H1 (cell line): ENCODE measurements around the gene SCAF1. TPM values are rescaled to one million over a fixed set of nuclear protein-coding genes. Genes with fewer than 3 reads are reported as not detected.

Source experiments
- CTCF ChIA-PET: fragments of 300-600 bp; sonication (Branson Sonifier 250); formaldehyde crosslinking; loops from one replicate; lab custom pipeline; 2021; ENCODE audit not compliant: partially characterized antibody; lab: Charles Lee
- POLR2A ChIA-PET: fragments of 300-600 bp; sonication (Branson Sonifier 250); formaldehyde crosslinking; loops from one replicate; lab custom pipeline; 2021; ENCODE audit warnings: inconsistent platforms; ENCODE audit not compliant: partially characterized antibody; lab: Charles Lee
- DNase-seq, 2 experiments: peaks; one replicate each; pipeline versions ENCODE4 v3.0.0 to v3.0.0-alpha.2; 2010 to 2022; ENCODE audit warnings: low spot score in 2 of 2, low read depth in 1 of 2, mixed read lengths in 1 of 2
- FAIRE-seq: peaks from 2 replicates; lab custom pipeline; 2011; peaks lifted over from hg19 to GRCh38; lab: Jason Lieb, UNC
- H2AFZ ChIP-seq: 2 replicates; pipeline ENCODE4 v1.8.1; 2012; ENCODE audit warnings: low read length, inconsistent platforms
- H2AK5ac ChIP-seq: 2 replicates; pipeline ENCODE4 v1.6.1; 2013; ENCODE audit warnings: low read depth, low read length
- H2BK120ac ChIP-seq: replicated peaks from 2 replicates; pipeline ENCODE3; 2013; ENCODE audit warnings: low read depth, low read length, inconsistent platforms
- H2BK12ac ChIP-seq: 2 replicates; pipeline ENCODE4 v1.6.1; 2013; ENCODE audit warnings: low read depth, low read length
- H2BK15ac ChIP-seq: 2 replicates; pipeline ENCODE4 v1.6.1; 2013; ENCODE audit warnings: low read length
- H2BK20ac ChIP-seq: 2 replicates; pipeline ENCODE4 v1.6.1; 2013; ENCODE audit warnings: low read length
- H2BK5ac ChIP-seq: 2 replicates; pipeline ENCODE4 v1.6.1; 2013; ENCODE audit warnings: low read depth, low read length
- H3K14ac ChIP-seq: 2 replicates; pipeline ENCODE4 v1.6.1; 2013; ENCODE audit warnings: inconsistent platforms; ENCODE audit not compliant: insufficient read length
- H3K18ac ChIP-seq: 2 replicates; pipeline ENCODE4 v1.6.1; 2013; ENCODE audit warnings: low read length; ENCODE audit errors: extremely low read depth
- H3K23ac ChIP-seq: 2 replicates; pipeline ENCODE4 v1.6.1; 2013; ENCODE audit warnings: inconsistent platforms; ENCODE audit not compliant: insufficient read length
- H3K23me2 ChIP-seq: 2 replicates; pipeline ENCODE4 v1.6.1; 2013; ENCODE audit warnings: low read depth, low read length
- H3K27ac ChIP-seq: 2 replicates; pipeline ENCODE4 v1.6.1; 2011; ENCODE audit warnings: low read depth, low read length, inconsistent platforms
- H3K27me3 ChIP-seq, 4 experiments: replicated peaks in 1 of 4; 1 replicate in 1 of 4; 2 replicates in 3 of 4; pipeline versions ENCODE4 v1.6.1 to v1.8.1; 2011 to 2013; ENCODE audit warnings: low read length in 3 of 4, mild to moderate bottlenecking in 3 of 4, inconsistent platforms in 2 of 4, mixed read lengths in 2 of 4, moderate library complexity in 1 of 4; ENCODE audit not compliant: control insufficient read depth in 3 of 4, insufficient read depth in 3 of 4; ENCODE audit errors: extremely low read depth in 1 of 4
- H3K36me3 ChIP-seq, 4 experiments: 2 replicates each; pipeline versions ENCODE4 v1.6.1 to v1.8.1; 2011 to 2013; ENCODE audit warnings: mild to moderate bottlenecking in 4 of 4, low read length in 3 of 4, moderate library complexity in 2 of 4, control low read depth in 1 of 4, inconsistent platforms in 1 of 4; ENCODE audit not compliant: insufficient read depth in 4 of 4, control insufficient read depth in 2 of 4
- H3K4ac ChIP-seq: replicated peaks from 2 replicates; pipeline ENCODE3; 2013; ENCODE audit warnings: low read length, low read depth, mixed read lengths, inconsistent platforms; ENCODE audit not compliant: insufficient read length
- H3K4me1 ChIP-seq, 4 experiments: replicated peaks in 1 of 4; 1 replicate in 1 of 4; 2 replicates in 3 of 4; pipeline versions ENCODE4 v1.6.1 to v1.8.1; 2011 to 2013; ENCODE audit warnings: low read length in 3 of 4, inconsistent platforms in 2 of 4, mixed read lengths in 1 of 4; ENCODE audit not compliant: insufficient read depth in 4 of 4, control insufficient read depth in 3 of 4
- H3K4me2 ChIP-seq, 2 experiments: 2 replicates each; pipeline versions ENCODE4 v1.6.1 to v1.8.1; 2011 to 2013; ENCODE audit warnings: low read depth in 2 of 2, low read length in 2 of 2, control low read depth in 1 of 2, inconsistent platforms in 1 of 2, mild to moderate bottlenecking in 1 of 2; ENCODE audit not compliant: insufficient read depth in 1 of 2
- H3K4me3 ChIP-seq, 4 experiments: fragments of 200-600, 300-600 bp in 1 of 4; sonication (generic), shearing (Covaris generic), sonication (Bioruptor Twin) in 1 of 4; 2 replicates each; pipeline versions ENCODE4 v1.5.1 to v1.8.1; 2011 to 2016; ENCODE audit warnings: low read length in 4 of 4, low read depth in 3 of 4, control low read depth in 2 of 4, inconsistent platforms in 2 of 4, mild to moderate bottlenecking in 2 of 4, mixed read lengths in 1 of 4, moderate library complexity in 1 of 4; ENCODE audit not compliant: insufficient read depth in 2 of 4; ENCODE audit errors: extremely low read depth in 1 of 4
- H3K56ac ChIP-seq: replicated peaks from 2 replicates; pipeline ENCODE3; 2013; ENCODE audit warnings: low read depth, mild to moderate bottlenecking, mixed read lengths, low read length, inconsistent platforms; ENCODE audit not compliant: insufficient read length
- H3K79me1 ChIP-seq: 2 replicates; pipeline ENCODE4 v1.6.1; 2013; ENCODE audit warnings: low read depth, low read length, control low read depth
- H3K79me2 ChIP-seq, 2 experiments: 2 replicates each; pipeline versions ENCODE4 v1.6.1 to v1.8.1; 2012 to 2013; ENCODE audit warnings: low read length in 2 of 2, mild to moderate bottlenecking in 2 of 2, inconsistent platforms in 1 of 2; ENCODE audit not compliant: insufficient read depth in 2 of 2, control insufficient read depth in 1 of 2
- H3K9ac ChIP-seq, 4 experiments: replicated peaks in 1 of 4; 1 replicate in 1 of 4; 2 replicates in 3 of 4; pipeline versions ENCODE4 v1.6.1 to v1.8.1; 2011 to 2013; ENCODE audit warnings: low read depth in 3 of 4, low read length in 3 of 4, control low read depth in 2 of 4, mild to moderate bottlenecking in 2 of 4, moderate library complexity in 2 of 4, inconsistent platforms in 1 of 4; ENCODE audit errors: extremely low read depth in 1 of 4
- H3K9me3 ChIP-seq, 2 experiments: 2 replicates each; pipeline versions ENCODE4 v1.6.1 to v1.8.1; 2012 to 2013; ENCODE audit warnings: mild to moderate bottlenecking in 2 of 2, moderate library complexity in 2 of 2, control low read depth in 1 of 2, inconsistent platforms in 1 of 2, low read depth in 1 of 2, low read length in 1 of 2, mixed read lengths in 1 of 2; ENCODE audit not compliant: insufficient read depth in 2 of 2
- H4K20me1 ChIP-seq, 2 experiments: replicated peaks in 1 of 2; 2 replicates each; pipeline versions ENCODE3 to v1.8.1; 2011 to 2013; ENCODE audit warnings: inconsistent platforms in 2 of 2, low read length in 2 of 2, mild to moderate bottlenecking in 1 of 2; ENCODE audit not compliant: insufficient read depth in 2 of 2, control insufficient read depth in 1 of 2
- H4K5ac ChIP-seq: 2 replicates; pipeline ENCODE4 v1.6.1; 2013; ENCODE audit warnings: low read length, low read depth, mixed read lengths, inconsistent platforms; ENCODE audit not compliant: insufficient read length
- H4K8ac ChIP-seq: 2 replicates; pipeline ENCODE4 v1.8.0; 2013; ENCODE audit warnings: mild to moderate bottlenecking, moderate library complexity, low read length, inconsistent platforms; ENCODE audit not compliant: insufficient read depth; ENCODE audit errors: extremely low read depth
- H4K91ac ChIP-seq: replicated peaks from 2 replicates; pipeline ENCODE3; 2013; ENCODE audit warnings: low read length, mixed read lengths, inconsistent platforms; ENCODE audit not compliant: insufficient read length
- CHD1 ChIP-seq: IDR thresholded peaks from 2 replicates; pipeline ENCODE4 v1.6.1; 2012; ENCODE audit warnings: low read depth, low read length, improper control_type of control experiment
- EZH2 ChIP-seq: fragments of 200-600 bp; sonication (generic); IDR thresholded peaks from 2 replicates; pipeline ENCODE4 v1.7.1; 2012; ENCODE audit warnings: low read depth, mild to moderate bottlenecking, moderate library complexity, low read length, inconsistent platforms; ENCODE audit not compliant: severe bottlenecking
- WGBS, 2 experiments: shearing (Covaris generic) in 1 of 2; methylation state at CpG; one replicate each; pipeline versions ENCODE4 v1.1.6 to v1.1.7; 2013 to 2015; ENCODE audit warnings: low lambda C conversion rate in 2 of 2, mixed read lengths in 2 of 2, inconsistent platforms in 1 of 2, low coverage in 1 of 2, missing lambda C conversion rate in 1 of 2; ENCODE audit not compliant: insufficient replicate concordance in 2 of 2, insufficient coverage in 1 of 2, insufficient read length in 1 of 2; ENCODE audit errors: extremely low coverage in 1 of 2, missing lambda C conversion rate in 1 of 2; 5-methylcytosine and 5-hydroxymethylcytosine counted together
- long read RNA-seq, 2 experiments: library from RNA in 1 of 2; library from capped mRNA in 1 of 2; stranded (forward); transcript quantifications; one replicate each; pipeline ENCODE4 v2.0.0, GENCODE V29; 2021; ENCODE audit warnings: inconsistent platforms in 1 of 2
- polyA minus RNA-seq, 3 experiments: library from RNA; depleted of rRNA, polyadenylated mRNA; stranded (reverse); fragments of >200 nt; gene quantifications; 1 replicate in 2 of 3; 2 replicates in 1 of 3; pipeline ENCODE4 v1.2.3, GENCODE V29; 2011
- polyA plus RNA-seq, 7 experiments: library from polyadenylated mRNA; depleted of rRNA in 3 of 7; stranded (reverse) in 5 of 7; unstranded in 2 of 7; fragments of >200 nt in 5 of 7; fragments of 200-250 nt in 2 of 7; gene quantifications; 1 replicate in 5 of 7; 2 replicates in 1 of 7; 4 replicates in 1 of 7; pipeline versions ENCODE4 v1.2.1 to v1.2.3, GENCODE V29; 2011 to 2013; ENCODE audit warnings: missing spikeins in 2 of 7, mixed read lengths in 2 of 7
- total RNA-seq: library from RNA; stranded (reverse); fragmentation: NEBNext Ultra II Directional; extraction: Animal tissue kit (Norgen Biotek cat#: 25700); gene quantifications from 2 replicates; pipeline ENCODE4 v1.2.1, GENCODE V29; 2021

The SCAF1 gene, protein sequence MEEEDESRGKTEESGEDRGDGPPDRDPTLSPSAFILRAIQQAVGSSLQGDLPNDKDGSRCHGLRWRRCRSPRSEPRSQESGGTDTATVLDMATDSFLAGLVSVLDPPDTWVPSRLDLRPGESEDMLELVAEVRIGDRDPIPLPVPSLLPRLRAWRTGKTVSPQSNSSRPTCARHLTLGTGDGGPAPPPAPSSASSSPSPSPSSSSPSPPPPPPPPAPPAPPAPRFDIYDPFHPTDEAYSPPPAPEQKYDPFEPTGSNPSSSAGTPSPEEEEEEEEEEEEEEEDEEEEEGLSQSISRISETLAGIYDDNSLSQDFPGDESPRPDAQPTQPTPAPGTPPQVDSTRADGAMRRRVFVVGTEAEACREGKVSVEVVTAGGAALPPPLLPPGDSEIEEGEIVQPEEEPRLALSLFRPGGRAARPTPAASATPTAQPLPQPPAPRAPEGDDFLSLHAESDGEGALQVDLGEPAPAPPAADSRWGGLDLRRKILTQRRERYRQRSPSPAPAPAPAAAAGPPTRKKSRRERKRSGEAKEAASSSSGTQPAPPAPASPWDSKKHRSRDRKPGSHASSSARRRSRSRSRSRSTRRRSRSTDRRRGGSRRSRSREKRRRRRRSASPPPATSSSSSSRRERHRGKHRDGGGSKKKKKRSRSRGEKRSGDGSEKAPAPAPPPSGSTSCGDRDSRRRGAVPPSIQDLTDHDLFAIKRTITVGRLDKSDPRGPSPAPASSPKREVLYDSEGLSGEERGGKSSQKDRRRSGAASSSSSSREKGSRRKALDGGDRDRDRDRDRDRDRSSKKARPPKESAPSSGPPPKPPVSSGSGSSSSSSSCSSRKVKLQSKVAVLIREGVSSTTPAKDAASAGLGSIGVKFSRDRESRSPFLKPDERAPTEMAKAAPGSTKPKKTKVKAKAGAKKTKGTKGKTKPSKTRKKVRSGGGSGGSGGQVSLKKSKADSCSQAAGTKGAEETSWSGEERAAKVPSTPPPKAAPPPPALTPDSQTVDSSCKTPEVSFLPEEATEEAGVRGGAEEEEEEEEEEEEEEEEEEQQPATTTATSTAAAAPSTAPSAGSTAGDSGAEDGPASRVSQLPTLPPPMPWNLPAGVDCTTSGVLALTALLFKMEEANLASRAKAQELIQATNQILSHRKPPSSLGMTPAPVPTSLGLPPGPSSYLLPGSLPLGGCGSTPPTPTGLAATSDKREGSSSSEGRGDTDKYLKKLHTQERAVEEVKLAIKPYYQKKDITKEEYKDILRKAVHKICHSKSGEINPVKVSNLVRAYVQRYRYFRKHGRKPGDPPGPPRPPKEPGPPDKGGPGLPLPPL
- total RNA-seq (81.7 and 93.3 TPM in 2 replicates), polyA plus RNA-seq (2011; rRNA removed) (9.7 and 21.4 TPM in 2 replicates), polyA minus RNA-seq (2011; rRNA and poly(A)+ RNA removed) (3.7 and 4.7 TPM in 2 replicates)
- polyA plus RNA-seq (2011; cell fraction: cytosol; rRNA removed), result 9.9 TPM
- 29.6 TPM for polyA plus RNA-seq (2011; cell fraction: nucleus; rRNA removed)
- polyA plus RNA-seq (2012, experiment 1 of 2), result 44.1 to 59.6 TPM (median 55.2 TPM) in 4 replicates
- polyA plus RNA-seq (2012, experiment 2 of 2), result 56.4 TPM
- 42.7 TPM for polyA plus RNA-seq (2013, experiment 1 of 2)
- 41.6 TPM for polyA plus RNA-seq (2013, experiment 2 of 2)
- 13.0 TPM for polyA minus RNA-seq (2011; cell fraction: cytosol; rRNA and poly(A)+ RNA removed)
- 9.2 TPM for polyA minus RNA-seq (2011; cell fraction: nucleus; rRNA and poly(A)+ RNA removed)
- long read RNA-seq, experiment 1, partial matches to known transcripts, result 45 of 62 reads
- long read RNA-seq, experiment 1, other reads (novel, unspliced or antisense), result 17 of 62 reads
- long read RNA-seq, experiment 2, partial matches to known transcripts, result 2 of 2 reads
- long read RNA-seq, experiment 2, other reads (novel, unspliced or antisense), result 0 of 2 reads

DNA sequence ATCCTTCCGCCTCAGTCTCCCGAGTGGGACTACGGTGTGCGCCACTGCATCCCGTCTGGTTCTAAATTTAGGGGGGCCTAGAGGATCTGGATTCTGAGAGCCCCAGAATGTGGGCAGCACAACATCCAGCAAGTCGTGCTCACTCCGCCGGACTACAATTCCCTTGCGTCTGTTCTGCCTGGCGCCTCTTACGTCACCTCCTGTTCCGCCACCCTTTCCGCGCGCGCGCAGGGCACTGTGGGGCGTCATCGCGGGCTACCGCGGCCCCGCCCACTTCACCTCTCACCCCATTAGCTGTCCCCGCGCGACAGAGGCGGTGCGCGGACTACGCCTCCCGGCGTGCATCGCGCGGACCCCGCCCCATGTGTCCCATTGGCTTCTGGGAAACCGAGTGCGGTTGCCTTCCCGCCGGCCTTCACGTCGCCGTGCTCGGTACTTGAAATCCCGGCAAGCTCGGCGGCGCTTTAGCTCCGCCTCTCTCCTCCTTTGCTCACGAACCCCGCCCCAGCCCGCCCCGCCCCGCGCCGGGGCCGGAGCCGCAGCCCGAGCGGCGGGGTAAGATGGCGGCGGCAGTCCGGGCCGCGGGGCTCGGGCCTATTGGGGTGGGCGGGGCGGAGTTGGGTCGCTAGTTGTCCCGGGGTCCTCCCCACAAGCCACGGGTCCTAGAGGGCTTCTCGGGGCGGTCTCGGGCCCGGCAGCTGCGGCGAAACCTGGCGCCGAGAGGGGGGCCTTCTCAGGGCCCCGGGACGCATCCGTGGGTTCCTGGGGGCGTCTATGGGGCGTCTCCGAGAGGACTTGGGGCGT, at the start of gene SCAF1:
TSS of gene SCAF1 (plus strand) at position 522 of the 804 bp plus-strand sequence. CDS start 2,818 bp downstream, outside the sequence.
- Histone ChIP-seq H3K9ac (peak within 1 kb of the TSS; percentile 90 to 99 (median 92)), H4K5ac (peak within 1 kb of the TSS; percentile 88), H3K18ac (peak within 1 kb of the TSS; percentile 83), H3K14ac (no peak within 1 kb of the TSS), H3K56ac (peak within 1 kb of the TSS; percentile 74), H3K9me3 (no peaks in the 10 kb centered on the region), H2AFZ (no peak within 1 kb of the TSS), H2BK15ac (0 out of 2 replicates have a peak within 1 kb of the TSS, but pooled peaks have one; percentile 72), H2BK20ac (no peak within 1 kb of the TSS), H4K91ac (peak within 1 kb of the TSS; percentile 82), H3K27ac (peak within 1 kb of the TSS; percentile 93), H2AK5ac (peak within 1 kb of the TSS; percentile 90; the same call in 1 of the 2 replicates), H3K79me1 (peaks cover 17% of the 10 kb centered on the region), H2BK5ac (peak within 1 kb of the TSS; percentile 93), H3K79me2 (peaks cover 10 to 29% of the 10 kb centered on the region in 2 experiments), H3K4ac (peak within 1 kb of the TSS; percentile 13), H3K4me2 (peak within 1 kb of the TSS; percentile 87 to 89), H2BK12ac (0 out of 2 replicates have a peak within 1 kb of the TSS, but pooled peaks have one; percentile 68), H4K20me1 (peaks cover 3 to 21% of the 10 kb centered on the region in 2 experiments), H2BK120ac (no peak within 1 kb of the TSS), H3K36me3 (peaks cover 0 to 6% (median 4%) of the 10 kb centered on the region in 4 experiments; a peak in 5 of 8 replicates), H4K8ac (peak within 1 kb of the TSS; percentile 81; the same call in 1 of the 2 replicates), H3K4me3 (peak within 1 kb of the TSS; percentile 85 to 100 (median 97)), H3K4me1 (peaks cover 2 to 15% (median 11%) of the 10 kb centered on the region in 4 experiments), H3K23me2 (peaks cover 7% of the 10 kb centered on the region), H3K27me3 (no peaks in the 10 kb centered on the region), H3K23ac (no peak within 1 kb of the TSS)
- CTCF ChIA-PET, result interaction anchor here (1.4 to 2.9 kb wide), 2 partner anchors 31 to 43 kb away, joined by 4 to 14 read pairs; no protein-coding TSS in a partner anchor
- FAIRE-seq (no peak), DNase-seq (peak; percentile 98 to 99)
- POLR2A ChIA-PET, result interaction anchor here (0.8 to 50.7 kb wide), 10 partner anchors 11 to 163 kb away, joined by 3 to 840 read pairs (median 6); partner anchors contain the start of genes BCL2L12, CPT1C, IRF3 and PRMT1
- WGBS, 2 experiments, result 2% methylated on average over 65 of the region's 87 CpGs; no CpG with 5 or more reads in 1 of the 2 experiments
- no peak for TF ChIP-seq CHD1
- no peak for TF ChIP-seq EZH2
